DND-41 (cell line): Measurements from ENCODE around the gene GFAP.

Experiments used
- ATAC-seq: fragments of 200-7000 bp; cut with Tn5 transposase; 3 replicates; pipeline ENCODE4 v1.9.1; 2021; ENCODE audit warnings: low read depth; ENCODE audit not compliant: insufficient read depth
- DNase-seq: peaks from one replicate; pipeline ENCODE4 v3.0.0-alpha.2; 2020
- H2AFZ ChIP-seq: 2 replicates; pipeline ENCODE4 v1.6.0; 2012; ENCODE audit warnings: low read depth, low read length
- H3K27ac ChIP-seq: 2 replicates; pipeline ENCODE4 v1.5.1; 2012; ENCODE audit warnings: low read length, inconsistent platforms
- H3K27me3 ChIP-seq: fragments of 200-600 bp; sonication (generic); 2 replicates; pipeline ENCODE4 v1.6.0; 2012; ENCODE audit warnings: low read length, mild to moderate bottlenecking, inconsistent platforms; ENCODE audit not compliant: insufficient read depth, poor library complexity
- H3K36me3 ChIP-seq: 2 replicates; pipeline ENCODE4 v1.5.1; 2012; ENCODE audit warnings: low read length, inconsistent platforms; ENCODE audit not compliant: insufficient read depth
- H3K4me1 ChIP-seq: 2 replicates; pipeline ENCODE4 v1.5.1; 2012; ENCODE audit warnings: mild to moderate bottlenecking, low read length; ENCODE audit not compliant: insufficient read depth
- H3K4me2 ChIP-seq: 2 replicates; pipeline ENCODE4 v1.6.0; 2012; ENCODE audit warnings: mild to moderate bottlenecking, moderate library complexity, low read length, inconsistent platforms; ENCODE audit not compliant: insufficient read depth
- H3K4me3 ChIP-seq, 2 experiments: fragments of 200-600 bp in 1 of 2; shearing (Covaris generic) in 1 of 2; 2 replicates each; pipeline ENCODE4 v1.5.1; 2012 to 2016; ENCODE audit warnings: inconsistent platforms in 2 of 2, low read length in 2 of 2, mild to moderate bottlenecking in 2 of 2, low read depth in 1 of 2, moderate library complexity in 1 of 2
- H3K79me2 ChIP-seq: 2 replicates; pipeline ENCODE4 v1.6.0; 2012; ENCODE audit warnings: low read length, inconsistent platforms; ENCODE audit not compliant: insufficient read depth
- H3K9ac ChIP-seq: 2 replicates; pipeline ENCODE4 v1.6.0; 2012; ENCODE audit warnings: low read depth, mild to moderate bottlenecking, inconsistent platforms, low read length, moderate library complexity
- H3K9me3 ChIP-seq: 2 replicates; pipeline ENCODE4 v1.5.1; 2012; ENCODE audit warnings: low read length, moderate library complexity, mild to moderate bottlenecking, inconsistent platforms; ENCODE audit not compliant: insufficient read depth, severe bottlenecking
- H4K20me1 ChIP-seq: 2 replicates; pipeline ENCODE4 v1.6.0; 2012; ENCODE audit warnings: low read length; ENCODE audit not compliant: insufficient read depth
- EZH2 ChIP-seq: IDR thresholded peaks from 3 replicates; pipeline ENCODE4 v1.6.1; 2012; ENCODE audit warnings: borderline replicate concordance, low read depth, mild to moderate bottlenecking, moderate library complexity, low read length, inconsistent platforms; ENCODE audit not compliant: severe bottlenecking
- TF ChIP-seq, protein P1 (sequence below): IDR thresholded peaks from 2 replicates; pipeline ENCODE4 v1.5.1; 2012; ENCODE audit warnings: borderline replicate concordance, low read length, moderate library complexity, mild to moderate bottlenecking; ENCODE audit not compliant: poor library complexity, severe bottlenecking; ENCODE audit errors: extremely low read depth

The GFAP gene

DNA sequence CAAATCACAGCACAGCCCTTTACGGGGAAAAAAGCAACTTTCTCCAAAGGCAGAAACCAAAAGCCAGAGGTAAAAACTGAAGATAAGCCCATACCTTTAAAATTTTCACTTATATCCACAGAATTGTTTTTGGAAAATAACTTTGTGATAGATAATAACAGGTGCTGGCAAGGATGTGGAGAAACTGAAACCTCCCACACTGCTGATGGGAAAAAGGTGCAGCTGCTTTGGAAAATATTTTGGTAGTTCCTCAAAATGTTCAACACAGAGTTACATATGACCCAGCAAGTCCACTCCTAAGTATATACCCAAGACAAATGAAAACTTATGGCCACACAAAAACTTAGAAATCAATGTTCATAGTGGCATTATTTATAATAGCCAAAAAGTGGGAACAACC lies 28.3 kb downstream of the GFAP start:
- Histone ChIP-seq H3K27me3 (no peaks in the 10 kb centered on the region), H3K4me1 (0 out of 2 replicates have a peak, but pooled peaks cover 4% of the 10 kb centered on the region), H4K20me1 (peaks cover 45% of the 10 kb centered on the region), H3K27ac (no peak overlapping the region), H3K9me3 (no peaks in the 10 kb centered on the region), H3K9ac (no peak overlapping the region), H3K36me3 (peaks cover 89% of the 10 kb centered on the region), H3K4me2 (no peak overlapping the region), H3K79me2 (peaks cover 57% of the 10 kb centered on the region), H3K4me3 (no peak overlapping the region), H2AFZ (no peak overlapping the region)
- DNase-seq (no peak), ATAC-seq (no peak)
- TF ChIP-seq EZH2, result no peak
- TF ChIP-seq, protein P1, sequence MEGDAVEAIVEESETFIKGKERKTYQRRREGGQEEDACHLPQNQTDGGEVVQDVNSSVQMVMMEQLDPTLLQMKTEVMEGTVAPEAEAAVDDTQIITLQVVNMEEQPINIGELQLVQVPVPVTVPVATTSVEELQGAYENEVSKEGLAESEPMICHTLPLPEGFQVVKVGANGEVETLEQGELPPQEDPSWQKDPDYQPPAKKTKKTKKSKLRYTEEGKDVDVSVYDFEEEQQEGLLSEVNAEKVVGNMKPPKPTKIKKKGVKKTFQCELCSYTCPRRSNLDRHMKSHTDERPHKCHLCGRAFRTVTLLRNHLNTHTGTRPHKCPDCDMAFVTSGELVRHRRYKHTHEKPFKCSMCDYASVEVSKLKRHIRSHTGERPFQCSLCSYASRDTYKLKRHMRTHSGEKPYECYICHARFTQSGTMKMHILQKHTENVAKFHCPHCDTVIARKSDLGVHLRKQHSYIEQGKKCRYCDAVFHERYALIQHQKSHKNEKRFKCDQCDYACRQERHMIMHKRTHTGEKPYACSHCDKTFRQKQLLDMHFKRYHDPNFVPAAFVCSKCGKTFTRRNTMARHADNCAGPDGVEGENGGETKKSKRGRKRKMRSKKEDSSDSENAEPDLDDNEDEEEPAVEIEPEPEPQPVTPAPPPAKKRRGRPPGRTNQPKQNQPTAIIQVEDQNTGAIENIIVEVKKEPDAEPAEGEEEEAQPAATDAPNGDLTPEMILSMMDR, result no peak

DNA sequence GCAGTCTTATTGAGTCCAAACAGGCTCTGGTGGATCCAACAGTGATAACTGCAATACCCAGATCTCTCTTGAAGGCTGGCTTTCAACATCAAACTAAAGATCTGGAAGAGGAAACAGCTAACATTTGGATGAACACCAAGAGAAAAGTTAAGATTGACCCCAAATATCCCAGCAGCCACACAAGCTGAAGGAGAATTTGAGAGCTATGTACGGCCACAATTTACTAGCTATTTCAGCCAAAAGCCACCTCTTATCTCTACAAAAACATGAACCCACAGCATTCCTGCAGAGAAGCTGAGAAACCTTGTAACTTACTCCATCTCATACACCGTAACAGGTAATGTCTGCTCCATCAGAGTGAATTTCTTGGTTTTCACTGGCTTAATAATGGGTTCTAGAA lies 30.4 kb downstream of the GFAP start:
- Histone ChIP-seq H3K27me3 (no peaks in the 10 kb centered on the region), H3K36me3 (peaks cover 95% of the 10 kb centered on the region), H3K4me3 (no peak overlapping the region), H3K79me2 (peaks cover 36% of the 10 kb centered on the region), H3K9ac (no peak overlapping the region), H3K4me2 (no peak overlapping the region), H4K20me1 (peaks cover 38% of the 10 kb centered on the region), H2AFZ (no peak overlapping the region), H3K4me1 (0 out of 2 replicates have a peak, but pooled peaks cover 4% of the 10 kb centered on the region), H3K27ac (no peak overlapping the region), H3K9me3 (no peaks in the 10 kb centered on the region)
- DNase-seq (no peak), ATAC-seq (no peak)
- TF ChIP-seq EZH2, result no peak
- TF ChIP-seq, protein P1, result no peak

DNA sequence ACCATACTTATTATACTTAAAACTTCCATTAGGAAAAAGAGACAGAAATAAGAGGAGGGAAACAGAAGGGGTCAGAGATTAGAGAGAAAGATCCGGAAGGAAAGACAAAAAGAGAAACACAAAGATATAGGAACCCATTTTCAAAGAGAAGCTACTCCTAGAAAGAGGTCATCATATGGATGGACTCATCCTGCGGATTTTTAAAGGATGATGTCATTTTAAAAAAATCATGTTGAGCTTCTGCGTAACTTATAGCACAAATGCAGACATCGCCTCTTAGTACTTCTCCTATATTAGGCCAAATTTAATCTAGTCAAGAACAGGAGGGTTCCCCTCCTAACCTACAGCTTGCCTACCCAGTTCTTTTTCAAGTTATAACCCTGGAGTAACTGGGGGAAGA lies 34.2 kb downstream of the GFAP start:
- H3K27ac ChIP-seq, result no peak overlapping the region
- H3K36me3 ChIP-seq, result peaks cover 98% of the 10 kb centered on the region
- TF ChIP-seq EZH2, result no peak
- TF ChIP-seq, protein P1, result no peak
- H3K4me2 ChIP-seq, result no peak overlapping the region
- no peaks in the 10 kb centered on the region for H3K27me3 ChIP-seq
- H3K9me3 ChIP-seq, result no peaks in the 10 kb centered on the region
- DNase-seq (no peak), ATAC-seq (no peak)
- H2AFZ ChIP-seq, result no peak overlapping the region
- no peaks in the 10 kb centered on the region for H3K79me2 ChIP-seq
- H3K4me1 ChIP-seq, result no peaks in the 10 kb centered on the region
- no peak overlapping the region for H3K4me3 ChIP-seq
- H3K9ac ChIP-seq, result no peak overlapping the region
- H4K20me1 ChIP-seq, result 0 out of 2 replicates have a peak, but pooled peaks cover 6% of the 10 kb centered on the region

- Histone ChIP-seq H2AFZ (no peak overlapping the region), H3K27me3 (no peaks in the 10 kb centered on the region), H3K27ac (no peak overlapping the region), H3K4me3 (no peak overlapping the region), H3K9me3 (no peaks in the 10 kb centered on the region), H3K79me2 (no peaks in the 10 kb centered on the region), H3K4me2 (no peak overlapping the region), H3K9ac (no peak overlapping the region), H4K20me1 (0 out of 2 replicates have a peak, but pooled peaks cover 6% of the 10 kb centered on the region), H3K36me3 (peaks cover 95% of the 10 kb centered on the region), H3K4me1 (no peaks in the 10 kb centered on the region)
- TF ChIP-seq, protein P1, result no peak
- no peak for TF ChIP-seq EZH2
- ATAC-seq (no peak), DNase-seq (no peak)
Observed at GRCh38 chr17:44880062-44880461, 35.2 kb downstream of the GFAP start.
